MG63 (cell line): ENCODE measurements around the gene SPATA13. TPM values are rescaled to one million over a fixed set of nuclear protein-coding genes. Genes with fewer than 3 reads are reported as not detected.

Experiments
- DNase-seq: peaks from one replicate; pipeline ENCODE4 v3.0.0-alpha.2; 2020
- H3K27me3 ChIP-seq: fragments of 250-450 bp; sonication (Bioruptor Pico); 2 replicates; pipeline ENCODE4 v1.5.1; 2020; ENCODE audit warnings: mild to moderate bottlenecking, moderate library complexity
- H3K36me3 ChIP-seq: fragments of 250-450 bp; sonication (Bioruptor Pico); 2 replicates; pipeline ENCODE4 v1.5.1; 2020; ENCODE audit warnings: mild to moderate bottlenecking, moderate library complexity
- H3K4me3 ChIP-seq: fragments of 250-450 bp; sonication (Bioruptor Pico); 2 replicates; pipeline ENCODE4 v1.5.1; 2020; ENCODE audit warnings: mild to moderate bottlenecking, moderate library complexity
- H3K9me3 ChIP-seq: fragments of 250-450 bp; sonication (Bioruptor Pico); 2 replicates; pipeline ENCODE4 v1.5.1; 2020; ENCODE audit warnings: mild to moderate bottlenecking, moderate library complexity
- total RNA-seq: library from RNA; depleted of rRNA; stranded (reverse); fragments of >200 nt; shearing (Covaris generic); gene quantifications from 2 replicates; pipeline ENCODE4 v1.2.3, GENCODE V29; 2014; ENCODE audit warnings: low replicate concordance

Gene SPATA13
- total RNA-seq, 1 experiment from 2014 or later: 3.9 TPM

- H3K27me3 ChIP-seq: no peaks in the 10 kb centered on the region
- no peak for DNase-seq
- H3K4me3 ChIP-seq: no peak overlapping the region
- no peaks in the 10 kb centered on the region for H3K36me3 ChIP-seq
- no peaks in the 10 kb centered on the region for H3K9me3 ChIP-seq
Measured at GRCh38 chr13:24267801-24268200, 107.3 kb downstream of the SPATA13 start.

- H3K4me3 ChIP-seq: no peak overlapping the region
- DNase-seq: no peak
- no peaks in the 10 kb centered on the region for H3K9me3 ChIP-seq
- no peaks in the 10 kb centered on the region for H3K36me3 ChIP-seq
- H3K27me3 ChIP-seq: no peaks in the 10 kb centered on the region
Measured at GRCh38 chr13:24269821-24270220, 109.3 kb downstream of the SPATA13 start.

GRCh38 chr13:24270639-24271141 is 110.2 kb downstream of the SPATA13 start:
- DNase-seq: peak; percentile 50

GRCh38 chr13:24271231-24271600 is 110.7 kb downstream of the SPATA13 start:
- peak overlapping the region; percentile 42 for H3K4me3 ChIP-seq

More at GRCh38 chr13:24270639-24271141, 110.2 kb downstream of the SPATA13 start:
- H3K36me3 ChIP-seq: no peaks in the 10 kb centered on the region
- no peaks in the 10 kb centered on the region for H3K9me3 ChIP-seq
- peak overlapping the region; percentile 42 for H3K4me3 ChIP-seq
- H3K27me3 ChIP-seq: no peaks in the 10 kb centered on the region

GRCh38 chr13:24271601-24272451 is 111.3 kb downstream of the SPATA13 start:
- H3K36me3 ChIP-seq: no peaks in the 10 kb centered on the region
- peak overlapping the region; percentile 42 for H3K4me3 ChIP-seq
- no peaks in the 10 kb centered on the region for H3K9me3 ChIP-seq
- no peaks in the 10 kb centered on the region for H3K27me3 ChIP-seq
- DNase-seq: peak; percentile 56

More at GRCh38 chr13:24271231-24271600, 110.7 kb downstream of the SPATA13 start:
- DNase-seq: no peak
- Histone ChIP-seq H3K36me3 (no peaks in the 10 kb centered on the region), H3K9me3 (no peaks in the 10 kb centered on the region), H3K27me3 (no peaks in the 10 kb centered on the region)

- Histone ChIP-seq H3K27me3 (no peaks in the 10 kb centered on the region), H3K4me3 (no peak overlapping the region), H3K36me3 (no peaks in the 10 kb centered on the region), H3K9me3 (no peaks in the 10 kb centered on the region)
- no peak for DNase-seq
Measured at GRCh38 chr13:24272452-24273161, 112.1 kb downstream of the SPATA13 start.

GRCh38 chr13:24273926-24274325 is 113.4 kb downstream of the SPATA13 start:
- no peak for DNase-seq
- no peaks in the 10 kb centered on the region for H3K36me3 ChIP-seq
- H3K9me3 ChIP-seq: no peaks in the 10 kb centered on the region
- no peak overlapping the region for H3K4me3 ChIP-seq
- no peaks in the 10 kb centered on the region for H3K27me3 ChIP-seq

GRCh38 chr13:24274452-24275021 is 114.0 kb downstream of the SPATA13 start:
- H3K4me3 ChIP-seq: no peak overlapping the region
- H3K27me3 ChIP-seq: no peaks in the 10 kb centered on the region
- H3K36me3 ChIP-seq: no peaks in the 10 kb centered on the region
- H3K9me3 ChIP-seq: no peaks in the 10 kb centered on the region
- DNase-seq: no peak

GRCh38 chr13:24275041-24275440 is 114.5 kb downstream of the SPATA13 start:
- H3K36me3 ChIP-seq: no peaks in the 10 kb centered on the region
- no peaks in the 10 kb centered on the region for H3K9me3 ChIP-seq
- DNase-seq: no peak
- H3K4me3 ChIP-seq: no peak overlapping the region
- no peaks in the 10 kb centered on the region for H3K27me3 ChIP-seq

- no peak for DNase-seq
- no peak overlapping the region for H3K4me3 ChIP-seq
- no peaks in the 10 kb centered on the region for H3K36me3 ChIP-seq
- H3K9me3 ChIP-seq: no peaks in the 10 kb centered on the region
- H3K27me3 ChIP-seq: no peaks in the 10 kb centered on the region
Measured at GRCh38 chr13:24276306-24276705, 115.8 kb downstream of the SPATA13 start.

GRCh38 chr13:24276861-24277260 is 116.3 kb downstream of the SPATA13 start:
- no peaks in the 10 kb centered on the region for H3K9me3 ChIP-seq
- no peak overlapping the region for H3K4me3 ChIP-seq
- H3K36me3 ChIP-seq: no peaks in the 10 kb centered on the region
- no peak for DNase-seq
- H3K27me3 ChIP-seq: no peaks in the 10 kb centered on the region

- no peak for DNase-seq
- Histone ChIP-seq H3K9me3 (no peaks in the 10 kb centered on the region), H3K27me3 (no peaks in the 10 kb centered on the region), H3K36me3 (no peaks in the 10 kb centered on the region), H3K4me3 (no peak overlapping the region)
Measured at GRCh38 chr13:24277761-24278160, 117.2 kb downstream of the SPATA13 start.

GRCh38 chr13:24279327-24280110 is 119.0 kb downstream of the SPATA13 start:
- Histone ChIP-seq H3K27me3 (no peaks in the 10 kb centered on the region), H3K4me3 (no peak overlapping the region), H3K9me3 (no peaks in the 10 kb centered on the region), H3K36me3 (no peaks in the 10 kb centered on the region; the same call in 1 of the 2 replicates)
- DNase-seq: no peak

- no peak for DNase-seq
- Histone ChIP-seq H3K36me3 (no peaks in the 10 kb centered on the region; the same call in 1 of the 2 replicates), H3K27me3 (no peaks in the 10 kb centered on the region), H3K9me3 (no peaks in the 10 kb centered on the region), H3K4me3 (no peak overlapping the region)
Measured at GRCh38 chr13:24280720-24281119, 120.2 kb downstream of the SPATA13 start.

- Histone ChIP-seq H3K36me3 (no peaks in the 10 kb centered on the region; the same call in 1 of the 2 replicates), H3K4me3 (no peak overlapping the region), H3K9me3 (no peaks in the 10 kb centered on the region), H3K27me3 (no peaks in the 10 kb centered on the region)
- no peak for DNase-seq
Measured at GRCh38 chr13:24281188-24282008, 120.9 kb downstream of the SPATA13 start.

GRCh38 chr13:24282256-24282655 is 121.7 kb downstream of the SPATA13 start:
- Histone ChIP-seq H3K4me3 (no peak overlapping the region), H3K27me3 (no peaks in the 10 kb centered on the region), H3K9me3 (no peaks in the 10 kb centered on the region), H3K36me3 (no peaks in the 10 kb centered on the region; the same call in 1 of the 2 replicates)
- no peak for DNase-seq
